GM18502 (cell line): ENCODE results near the gene RAB11FIP5.
"Not testable (repeated sequence)": the region's sequence is repeated elsewhere in the genome, so short reads cannot be mapped to it uniquely, and the experiment has no call there.

Experiments used
- ATAC-seq: cut with Tn5 transposase; IDR thresholded peaks from one replicate; pipeline ENCODE4 v1.9.1; 2021; ENCODE audit warnings: mild to moderate bottlenecking; ENCODE audit not compliant: unreplicated experiment, poor library complexity

The RAB11FIP5 gene

GRCh38 chr2:73110168-73111072, 2.3 kb downstream of the RAB11FIP5 start:
- ATAC-seq: no peak

GRCh38 chr2:73109431-73110167, 3.1 kb downstream of the RAB11FIP5 start:
- ATAC-seq: no peak

GRCh38 chr2:73107211-73107926, 5.4 kb downstream of the RAB11FIP5 start:
- no peak for ATAC-seq

GRCh38 chr2:73106791-73107190, 6.0 kb downstream of the RAB11FIP5 start:
- no peak for ATAC-seq

GRCh38 chr2:73105511-73105971, 7.2 kb downstream of the RAB11FIP5 start:
- no peak for ATAC-seq

- ATAC-seq: no peak
Observed at GRCh38 chr2:73104933-73105332, 7.8 kb downstream of the RAB11FIP5 start.

GRCh38 chr2:73103018-73103542, 9.7 kb downstream of the RAB11FIP5 start:
- no peak for ATAC-seq

- no peak for ATAC-seq
Observed at GRCh38 chr2:73101626-73102256, 11.0 kb downstream of the RAB11FIP5 start.

- no peak for ATAC-seq
Observed at GRCh38 chr2:73100956-73101355, 11.8 kb downstream of the RAB11FIP5 start.

GRCh38 chr2:73099486-73099885, 13.3 kb downstream of the RAB11FIP5 start:
- ATAC-seq: no peak

GRCh38 chr2:73095910-73096309, 16.8 kb downstream of the RAB11FIP5 start:
- no peak for ATAC-seq

- ATAC-seq: not testable (repeated sequence)
Observed at GRCh38 chr2:73093601-73094218, 19.0 kb downstream of the RAB11FIP5 start.

- no peak for ATAC-seq
Observed at GRCh38 chr2:73092146-73092783, 20.5 kb downstream of the RAB11FIP5 start.

GRCh38 chr2:73091696-73092095, 21.1 kb downstream of the RAB11FIP5 start:
- no peak for ATAC-seq

- no peak for ATAC-seq
Observed at GRCh38 chr2:73091164-73091563, 21.6 kb downstream of the RAB11FIP5 start.

- ATAC-seq: no peak
Observed at GRCh38 chr2:73089270-73090030, 23.3 kb downstream of the RAB11FIP5 start.

- no peak for ATAC-seq
Observed at GRCh38 chr2:73088703-73089102, 24.0 kb downstream of the RAB11FIP5 start.

GRCh38 chr2:73088211-73088610, 24.5 kb downstream of the RAB11FIP5 start:
- ATAC-seq: no peak
